NOMO-1 treated with DMSO at 0.1 percent for 48 hours (cell line): Measurements from ENCODE around the gene LIN7B.
"Not testable (repeated sequence)": the region's sequence is repeated elsewhere in the genome, so short reads cannot be mapped to it uniquely, and the experiment has no call there.

Source experiments
- DNase-seq: peaks from one replicate; lab custom pipeline; 2025; ENCODE audit not compliant: unreplicated experiment; lab: John Stamatoyannopoulos, UW

Gene LIN7B

DNA sequence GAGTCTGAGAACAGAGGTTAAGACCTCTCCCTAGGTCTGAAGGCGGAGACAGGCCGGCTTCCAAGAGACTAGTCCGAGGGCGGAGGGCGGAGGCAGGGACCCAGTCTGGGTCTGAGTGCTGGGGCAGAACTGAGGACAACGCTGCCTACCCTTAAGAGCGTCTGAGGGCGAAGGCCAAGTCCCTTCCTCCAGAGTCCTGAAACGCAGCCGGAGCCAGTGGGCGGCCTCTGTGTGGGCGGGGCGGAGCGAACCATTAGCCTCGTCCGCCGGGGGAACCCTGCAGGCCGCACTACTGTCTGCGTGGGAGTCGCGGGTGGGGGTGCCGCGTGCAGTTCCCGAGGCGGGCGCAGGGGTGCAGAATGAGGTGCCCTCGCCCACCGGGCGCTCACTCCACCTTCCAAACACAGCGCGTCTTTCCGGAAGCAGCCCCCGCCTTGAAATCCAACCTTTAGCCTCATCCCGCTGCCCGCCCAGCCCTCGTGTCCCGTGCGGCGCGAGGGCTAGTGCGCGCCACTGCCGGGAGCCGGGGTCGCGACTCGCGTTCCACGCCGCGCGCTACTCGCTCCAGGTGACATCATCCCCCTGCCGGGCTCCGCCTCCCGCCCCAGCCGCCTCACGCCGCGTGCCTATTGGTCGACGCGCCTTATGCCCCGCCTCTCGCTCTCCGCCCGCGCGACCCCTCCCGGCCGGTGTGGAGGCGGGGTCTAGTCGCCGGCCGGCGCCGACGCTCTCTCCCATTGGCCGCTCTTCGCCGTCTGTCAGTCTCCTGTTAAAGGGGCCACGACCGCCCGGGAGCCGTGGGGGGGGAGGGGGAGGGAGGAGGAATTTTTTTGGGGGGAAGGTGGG, 4.6 kb downstream of the LIN7B start, which contains the start of gene C19orf73:
TSS of gene C19orf73 (minus strand) at position 579 of the 846 bp plus-strand sequence. CDS start at position 458, 121 bp downstream.
- DNase-seq = peak; percentile 93

DNA sequence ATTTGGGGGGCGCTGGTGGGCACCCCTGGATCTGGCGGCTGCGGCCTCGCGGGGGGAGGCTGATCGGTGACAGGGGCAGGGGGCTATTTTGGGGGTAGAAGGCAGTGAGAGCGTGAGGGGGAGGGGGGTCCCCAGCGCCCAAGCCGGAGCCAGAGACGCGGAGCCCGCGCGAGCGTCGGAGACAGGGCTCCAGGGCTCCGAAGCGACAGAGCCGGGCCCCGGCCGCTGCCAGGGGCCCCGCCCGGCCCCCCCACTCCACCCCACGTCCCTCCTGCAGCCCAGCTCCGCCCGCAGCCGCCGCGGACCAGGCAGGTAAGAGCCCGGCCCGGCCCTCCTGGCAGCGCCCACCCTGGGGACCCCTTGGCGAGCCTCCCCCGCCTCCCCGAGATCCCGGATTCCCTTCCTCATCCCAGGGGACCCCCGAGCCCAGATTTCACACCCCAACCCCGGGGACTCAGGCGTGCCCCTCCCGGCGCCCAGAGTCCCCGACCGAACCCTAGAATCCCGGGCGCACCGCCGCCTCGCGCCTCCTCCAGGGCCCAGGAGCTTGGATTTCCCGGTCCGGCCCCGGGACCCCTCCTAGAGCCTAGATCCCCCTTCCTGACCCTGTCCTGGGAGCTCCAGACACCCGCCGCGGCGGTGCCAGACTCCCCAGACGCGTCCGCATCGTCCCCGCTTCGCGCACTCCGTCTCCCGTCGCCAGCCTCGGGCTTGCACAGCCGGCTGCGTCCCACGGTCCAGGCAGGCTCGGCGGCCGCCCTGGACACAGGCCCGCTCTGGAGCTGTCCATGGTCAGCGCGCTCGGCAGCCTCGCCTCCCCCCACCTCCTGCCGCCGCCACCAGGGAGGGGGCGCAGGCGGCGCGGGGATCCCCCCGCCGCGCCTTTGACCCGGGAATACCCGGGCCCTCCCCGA, 5.5 kb downstream of the LIN7B start, which contains the start of gene PPFIA3:
TSS of gene PPFIA3 (plus strand) at position 134 of the 914 bp plus-strand sequence. CDS start 8,330 bp downstream, outside the sequence.
- DNase-seq = no peak

DNA sequence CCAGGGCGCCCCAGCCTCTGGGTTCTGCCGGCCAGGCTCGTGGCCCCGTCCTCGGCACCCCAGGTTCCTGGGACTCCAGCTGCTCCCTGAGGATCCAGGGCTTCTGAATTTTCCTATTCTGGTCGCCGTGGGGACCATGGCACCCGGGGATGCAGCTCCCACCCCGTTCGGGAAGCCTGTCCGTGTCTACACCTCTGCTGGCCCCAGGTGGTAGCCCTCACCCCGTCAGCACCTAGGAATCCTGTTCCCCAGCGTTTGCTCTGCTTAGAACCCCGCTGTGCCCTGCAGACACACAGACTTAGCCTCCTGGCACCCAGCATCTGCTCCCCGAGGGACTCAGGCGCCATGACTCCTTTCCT, 6.1 kb downstream of the LIN7B start:
- no peak for DNase-seq

DNA sequence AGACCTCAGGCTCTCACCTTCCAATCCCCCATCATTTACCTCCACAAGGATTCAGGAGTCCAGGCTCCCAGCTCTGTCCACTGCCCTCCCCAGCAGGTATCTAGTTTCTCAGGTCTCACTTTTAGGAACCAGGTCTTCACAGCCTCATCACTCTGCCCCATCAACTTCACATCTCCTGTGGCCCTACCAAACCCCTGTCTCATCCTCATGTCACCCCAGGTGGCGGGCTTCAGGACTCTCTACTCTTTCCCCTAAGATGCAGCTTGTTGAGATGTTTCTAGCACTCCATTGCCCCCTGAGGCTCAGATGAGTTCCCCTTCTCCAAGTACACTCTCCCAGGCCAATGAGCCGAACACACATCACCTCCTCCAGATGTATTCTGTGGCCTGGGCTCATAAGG, 6.7 kb downstream of the LIN7B start:
- no peak for DNase-seq

GRCh38 chr19:49121841-49122240, 7.7 kb downstream of the LIN7B start:
- DNase-seq = not testable (repeated sequence)

DNA sequence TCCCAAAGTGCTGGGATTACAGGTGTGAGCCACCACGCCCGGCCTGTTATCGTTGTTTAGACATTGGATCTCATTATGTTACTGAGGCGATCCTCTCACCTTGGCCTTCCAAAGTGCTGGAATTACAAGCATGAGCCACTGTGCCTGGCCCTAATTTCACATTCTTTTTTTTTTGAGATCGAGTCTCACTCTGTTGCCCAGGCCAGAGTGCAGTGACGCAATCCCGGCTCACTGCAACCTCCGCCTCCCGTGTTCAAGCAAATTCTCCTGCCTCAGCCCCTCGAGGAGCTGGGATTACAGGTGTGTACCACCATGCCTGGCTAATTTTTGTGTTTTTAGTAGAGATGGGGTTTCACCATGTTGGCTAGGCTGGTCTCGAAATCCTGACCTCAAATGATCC, 9.1 kb downstream of the LIN7B start:
- not testable (repeated sequence) for DNase-seq

GRCh38 chr19:49125025-49125731, 11.0 kb downstream of the LIN7B start:
- DNase-seq = no peak

GRCh38 chr19:49126575-49126974, 12.4 kb downstream of the LIN7B start:
- DNase-seq = no peak

GRCh38 chr19:49127225-49127624, 13.1 kb downstream of the LIN7B start:
- not testable (repeated sequence) for DNase-seq

- peak; percentile 92 for DNase-seq
Observed at GRCh38 chr19:49127674-49128544, 13.7 kb downstream of the LIN7B start.

DNA sequence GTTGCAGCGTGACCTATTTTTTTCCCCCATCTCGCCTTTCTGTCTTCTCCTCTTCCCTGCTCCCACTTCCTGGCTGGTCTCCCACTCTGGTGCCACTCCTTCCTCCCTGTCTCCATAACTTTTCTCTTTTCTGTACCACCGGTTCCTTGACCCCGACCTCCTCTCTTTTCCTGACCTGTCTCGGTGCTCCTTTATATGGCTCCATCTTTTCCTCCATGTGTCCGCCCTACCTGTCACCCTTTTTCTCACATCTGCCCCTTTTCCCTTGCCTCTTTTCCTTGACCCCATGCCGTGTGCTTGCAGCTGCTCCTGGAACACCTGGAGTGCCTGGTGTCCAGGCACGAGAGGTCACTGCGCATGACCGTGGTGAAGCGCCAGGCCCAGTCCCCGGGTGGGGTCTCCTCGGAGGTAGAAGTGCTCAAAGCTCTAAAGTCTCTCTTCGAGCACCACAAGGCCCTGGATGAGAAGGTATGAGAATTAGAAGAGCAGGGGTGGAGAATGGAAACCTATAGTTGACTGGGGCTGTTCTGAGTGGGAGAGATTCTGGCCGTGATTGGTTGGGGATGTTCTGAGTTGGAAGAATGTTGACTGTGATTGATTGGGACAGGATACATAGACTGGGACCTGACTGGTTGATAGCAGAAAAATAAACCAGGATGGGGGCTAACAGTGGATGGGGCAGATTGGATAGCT, 14.5 kb downstream of the LIN7B start:
- DNase-seq = no peak

DNA sequence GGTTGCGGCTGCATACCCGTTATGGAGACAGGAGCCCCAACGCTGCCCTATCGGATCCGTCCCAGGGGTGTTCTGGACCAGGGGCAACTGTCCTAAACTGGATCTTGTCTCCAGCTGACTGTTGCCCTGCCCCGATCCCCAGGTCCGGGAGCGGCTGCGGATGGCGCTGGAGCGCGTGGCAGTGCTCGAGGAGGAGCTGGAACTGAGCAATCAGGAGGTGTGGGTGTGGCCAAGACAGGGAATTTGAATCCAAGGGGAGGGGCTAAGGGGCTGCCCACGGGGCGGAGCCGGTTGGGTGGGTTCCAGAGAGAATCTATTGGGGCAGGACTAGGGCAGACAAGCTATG, 15.0 kb downstream of the LIN7B start:
- DNase-seq = no peak

GRCh38 chr19:49130325-49130724, 16.2 kb downstream of the LIN7B start:
- DNase-seq = no peak

DNA sequence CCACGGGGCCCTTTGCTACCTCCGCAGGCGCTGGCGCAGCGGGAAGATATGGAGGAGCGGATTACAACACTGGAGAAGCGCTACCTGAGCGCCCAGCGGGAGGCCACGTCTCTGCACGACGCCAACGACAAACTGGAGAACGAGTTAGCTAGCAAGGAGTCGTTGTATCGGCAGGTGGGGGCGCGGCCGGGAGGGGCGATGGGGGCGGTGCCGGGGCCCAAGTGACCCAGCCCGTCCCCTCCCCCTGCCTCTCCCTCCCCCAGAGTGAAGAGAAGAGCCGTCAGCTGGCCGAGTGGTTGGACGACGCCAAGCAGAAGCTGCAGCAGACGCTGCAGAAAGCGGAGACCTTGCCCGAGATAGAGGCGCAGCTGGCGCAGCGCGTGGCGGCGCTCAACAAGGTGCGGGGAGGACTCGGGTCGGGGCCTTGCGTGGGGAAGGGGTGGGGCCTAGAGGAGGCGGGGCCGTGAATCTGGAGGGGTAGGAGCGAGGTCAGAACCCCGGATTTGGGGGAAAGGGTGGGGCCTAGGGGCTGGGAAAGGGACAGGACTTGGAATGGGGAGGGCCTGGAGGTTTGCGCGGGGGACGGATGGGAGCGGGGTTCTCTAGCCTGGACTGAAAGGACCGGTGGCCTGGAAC, 18.9 kb downstream of the LIN7B start:
- DNase-seq = no peak

- DNase-seq = no peak
Observed at GRCh38 chr19:49133621-49134454, 19.7 kb downstream of the LIN7B start.

GRCh38 chr19:49135686-49136085, 21.5 kb downstream of the LIN7B start:
- no peak for DNase-seq

DNA sequence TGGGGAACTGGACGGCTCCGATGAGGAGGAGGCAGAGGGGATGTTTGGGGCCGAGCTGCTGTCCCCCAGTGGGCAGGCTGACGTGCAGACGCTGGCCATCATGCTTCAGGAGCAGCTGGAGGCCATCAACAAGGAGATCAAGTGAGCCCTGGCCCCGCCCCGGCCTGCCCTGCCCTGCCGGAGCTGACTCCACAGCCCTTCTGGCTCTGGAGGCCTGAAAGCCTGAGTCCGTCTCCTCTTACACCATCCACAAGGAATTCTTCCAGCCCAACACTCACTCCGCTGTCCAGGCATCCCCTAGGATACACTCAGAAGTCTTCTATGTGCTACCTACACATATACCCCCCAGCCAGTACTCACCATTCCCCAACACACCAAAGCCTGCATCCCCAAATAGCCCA, 22.6 kb downstream of the LIN7B start:
- DNase-seq = no peak

DNA sequence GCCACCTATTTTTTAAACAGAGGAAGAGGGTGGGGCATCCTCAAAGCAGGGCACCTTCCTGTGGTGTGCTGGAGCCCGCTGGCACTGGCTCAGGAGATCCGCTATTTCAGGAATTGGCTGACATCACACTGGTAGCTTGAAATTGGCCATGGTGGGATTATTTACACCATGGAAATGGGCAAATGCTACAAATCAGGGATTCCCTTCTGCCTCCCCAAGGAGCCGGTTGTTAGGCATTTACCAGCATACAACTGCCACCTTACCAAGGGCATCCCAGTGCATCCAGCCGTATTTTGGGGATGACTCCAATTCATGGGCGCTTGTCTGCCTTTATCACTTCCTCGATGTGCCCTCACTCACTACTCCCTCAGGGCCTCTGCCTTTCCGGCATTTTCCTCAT, 26.8 kb downstream of the LIN7B start:
- DNase-seq = no peak
